Fibroblast of mammary gland (primary cell): ENCODE data around the gene DLD.

Experiments used
- DNase-seq: peaks from one replicate; pipeline ENCODE4 v3.0.0-alpha.2; 2010; ENCODE audit warnings: low read depth
- H3K4me3 ChIP-seq: 2 replicates; pipeline ENCODE4 v1.5.1; 2011; ENCODE audit warnings: low read depth, mild to moderate bottlenecking, low read length, moderate library complexity; ENCODE audit not compliant: control insufficient read depth
- CTCF ChIP-seq: conservative IDR thresholded peaks from 2 replicates; pipeline ENCODE4 v1.5.1; 2011; ENCODE audit warnings: low read depth, low read length, inconsistent platforms; ENCODE audit not compliant: control insufficient read depth, insufficient read depth

The DLD gene

GRCh38 chr7:107874605-107875446 is 16.2 kb upstream of the DLD start:
- H3K4me3 ChIP-seq, result no peak overlapping the region
- peak; percentile 75 for TF ChIP-seq CTCF
- peak; percentile 66 for DNase-seq

GRCh38 chr7:107876916-107877315 is 14.1 kb upstream of the DLD start:
- DNase-seq, result no peak
- TF ChIP-seq CTCF, result no peak
- no peak overlapping the region for H3K4me3 ChIP-seq

DNA sequence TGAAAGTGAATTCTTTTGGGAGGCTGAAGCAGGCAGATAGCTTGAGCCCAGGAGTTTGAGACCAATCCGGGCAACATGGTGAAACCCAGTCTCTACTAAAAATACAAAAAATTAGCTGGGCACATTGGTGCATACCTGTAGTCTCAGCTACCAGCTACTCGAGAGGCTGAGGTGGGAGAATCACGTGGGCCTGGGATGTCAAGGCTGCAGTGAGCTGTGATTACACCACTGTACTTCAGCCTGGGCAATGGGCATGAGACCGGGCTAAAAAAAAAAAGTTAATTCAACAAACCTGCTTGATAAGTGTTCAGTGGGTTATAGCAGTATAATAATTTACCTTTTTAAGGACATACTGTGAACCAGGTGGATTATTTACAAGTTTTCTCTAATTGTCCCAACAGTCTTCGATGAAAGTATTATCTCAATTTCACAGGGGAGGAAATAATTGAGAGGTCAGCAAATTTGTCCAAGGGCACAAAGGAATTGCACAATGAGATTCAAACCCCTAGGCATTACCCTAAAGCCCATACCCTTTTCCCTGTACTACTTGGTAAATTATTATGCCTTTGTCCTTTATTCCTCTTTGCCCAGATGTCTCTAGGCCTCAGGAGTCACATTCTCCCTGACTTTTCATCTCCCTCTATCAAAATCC is 13.1 kb upstream of the DLD start:
- H3K4me3 ChIP-seq, result no peak overlapping the region
- DNase-seq, result no peak
- no peak for TF ChIP-seq CTCF

- no peak for TF ChIP-seq CTCF
- no peak overlapping the region for H3K4me3 ChIP-seq
- no peak for DNase-seq
Observed at GRCh38 chr7:107878636-107879035, 12.3 kb upstream of the DLD start.

GRCh38 chr7:107879400-107880035 is 11.5 kb upstream of the DLD start:
- TF ChIP-seq CTCF, result peak; percentile 90
- no peak overlapping the region for H3K4me3 ChIP-seq
- DNase-seq, result peak; percentile 64

- no peak for DNase-seq
- no peak overlapping the region for H3K4me3 ChIP-seq
- TF ChIP-seq CTCF, result no peak
Observed at GRCh38 chr7:107882766-107883165, 8.2 kb upstream of the DLD start.
